Lower leg skin (tissue), 4 donors: ENCODE results near the gene DPYSL5. TPM values are rescaled to one million over a fixed set of nuclear protein-coding genes. Genes with fewer than 3 reads are reported as not detected.

ENCODE experiments used
- DNase-seq, 2 donors: peaks; one replicate each; pipeline ENCODE4 v3.0.0-alpha.2; 2019; ENCODE audit warnings: low spot score in 2 of 2
- H3K4me3 ChIP-seq: fragments of 200-600 bp; sonication (generic); 2 replicates; pipeline ENCODE4 v1.5.1; 2017; ENCODE audit warnings: mild to moderate bottlenecking, low read depth; ENCODE audit not compliant: poor library complexity, severe bottlenecking
- POLR2A ChIP-seq, 2 donors: fragments of 450-650 bp; IDR thresholded peaks; one replicate each; pipeline ENCODE4 v1.6.1; 2016 to 2017; ENCODE audit warnings: antibody characterized with exemption in 2 of 2, mild to moderate bottlenecking in 1 of 2, moderate library complexity in 1 of 2
- WGBS, 2 donors: methylation state at CpG; one replicate each; pipeline ENCODE4 v1.1.5; 2018; 5-methylcytosine and 5-hydroxymethylcytosine counted together
- intact Hi-C: fragments of 100-400 bp; cut with DNase I; formaldehyde crosslinking; loops from one replicate; pipeline ENCODE4 v1.15.0; 2023; ENCODE audit warnings: low total_unique reads
- total RNA-seq, 4 donors: library from RNA; depleted of rRNA; stranded (reverse); fragments of >200 nt; gene quantifications; one replicate each; pipeline ENCODE4 v1.1.0, GENCODE V29; 2016
- TF ChIP-seq, protein P1 (sequence below), 3 donors: fragments of 450-650 bp; IDR thresholded peaks; one replicate each; pipeline ENCODE4 v1.5.1; 2016; ENCODE audit warnings: antibody characterized with exemption in 3 of 3, mild to moderate bottlenecking in 3 of 3, moderate library complexity in 2 of 3

DPYSL5 gene
- total RNA-seq, 4 donors from 2014 or later = not detected

DNA sequence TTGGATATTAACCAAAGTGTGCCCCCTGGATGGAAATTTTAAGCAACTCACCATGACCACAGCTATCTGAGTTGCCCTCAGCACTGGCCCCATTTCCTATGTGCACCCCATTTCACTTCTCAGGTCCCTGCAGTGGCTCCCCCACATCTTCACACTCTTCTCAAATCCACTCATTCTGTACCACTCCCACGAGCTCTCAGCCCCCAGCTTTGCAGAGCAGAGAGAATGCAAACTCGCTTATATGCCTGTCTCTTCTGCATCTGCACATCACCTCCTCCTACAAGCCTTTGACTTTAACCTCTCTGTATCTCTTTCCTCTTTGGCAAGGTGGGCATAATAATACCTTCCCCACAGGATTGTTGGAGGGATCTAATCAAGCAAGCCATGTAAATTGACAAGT lies 46.2 kb downstream of the DPYSL5 start:
- intact Hi-C loops = no loop called here
- no peak for TF ChIP-seq POLR2A (IDR thresholded peaks at IDR 0.05)
- no peak overlapping the region for H3K4me3 ChIP-seq
- peak in 1 of 2 donors; percentile 17 for DNase-seq
- WGBS, 2 donors = 78 to 83% methylated on average over 2 of the region's 2 CpGs

GRCh38 chr2:26897807-26898479 lies 50.0 kb downstream of the DPYSL5 start:
- H3K4me3 ChIP-seq = no peak overlapping the region
- DNase-seq = no peak
- WGBS, 2 donors = 54 to 67% methylated on average over 3 of the region's 3 CpGs
- no peak for TF ChIP-seq POLR2A (IDR thresholded peaks at IDR 0.05)
- TF ChIP-seq, protein P1, sequence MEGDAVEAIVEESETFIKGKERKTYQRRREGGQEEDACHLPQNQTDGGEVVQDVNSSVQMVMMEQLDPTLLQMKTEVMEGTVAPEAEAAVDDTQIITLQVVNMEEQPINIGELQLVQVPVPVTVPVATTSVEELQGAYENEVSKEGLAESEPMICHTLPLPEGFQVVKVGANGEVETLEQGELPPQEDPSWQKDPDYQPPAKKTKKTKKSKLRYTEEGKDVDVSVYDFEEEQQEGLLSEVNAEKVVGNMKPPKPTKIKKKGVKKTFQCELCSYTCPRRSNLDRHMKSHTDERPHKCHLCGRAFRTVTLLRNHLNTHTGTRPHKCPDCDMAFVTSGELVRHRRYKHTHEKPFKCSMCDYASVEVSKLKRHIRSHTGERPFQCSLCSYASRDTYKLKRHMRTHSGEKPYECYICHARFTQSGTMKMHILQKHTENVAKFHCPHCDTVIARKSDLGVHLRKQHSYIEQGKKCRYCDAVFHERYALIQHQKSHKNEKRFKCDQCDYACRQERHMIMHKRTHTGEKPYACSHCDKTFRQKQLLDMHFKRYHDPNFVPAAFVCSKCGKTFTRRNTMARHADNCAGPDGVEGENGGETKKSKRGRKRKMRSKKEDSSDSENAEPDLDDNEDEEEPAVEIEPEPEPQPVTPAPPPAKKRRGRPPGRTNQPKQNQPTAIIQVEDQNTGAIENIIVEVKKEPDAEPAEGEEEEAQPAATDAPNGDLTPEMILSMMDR (IDR thresholded peaks at IDR 0.05) = no peak
- intact Hi-C loops = no loop called here

- DNase-seq = peak in 1 of 2 donors; percentile 72
- TF ChIP-seq, protein P1 (IDR thresholded peaks at IDR 0.05) = no peak
- TF ChIP-seq POLR2A (IDR thresholded peaks at IDR 0.05) = no peak
- WGBS, 2 donors = 93 to 97% methylated on average over 15 of the region's 15 CpGs
- no peak overlapping the region for H3K4me3 ChIP-seq
- intact Hi-C loops = no loop called here
Observed at GRCh38 chr2:26898480-26899078, 50.6 kb downstream of the DPYSL5 start.

- TF ChIP-seq, protein P1 (IDR thresholded peaks at IDR 0.05) = no peak
- no peak for TF ChIP-seq POLR2A (IDR thresholded peaks at IDR 0.05)
- 92 to 97% methylated on average over 6 of the region's 6 CpGs for WGBS, 2 donors
- peak in 1 of 2 donors; percentile 68 for DNase-seq
- H3K4me3 ChIP-seq = no peak overlapping the region
- intact Hi-C loops = no loop called here
Observed at GRCh38 chr2:26899500-26900164, 51.7 kb downstream of the DPYSL5 start.

- DNase-seq = peak in 1 of 2 donors; percentile 70
- intact Hi-C loops = no loop called here
- no peak overlapping the region for H3K4me3 ChIP-seq
- WGBS, 2 donors = 81 to 89% methylated on average over 8 of the region's 8 CpGs
- no peak for TF ChIP-seq POLR2A (IDR thresholded peaks at IDR 0.05)
Observed at GRCh38 chr2:26900831-26901321, 52.9 kb downstream of the DPYSL5 start.

DNA sequence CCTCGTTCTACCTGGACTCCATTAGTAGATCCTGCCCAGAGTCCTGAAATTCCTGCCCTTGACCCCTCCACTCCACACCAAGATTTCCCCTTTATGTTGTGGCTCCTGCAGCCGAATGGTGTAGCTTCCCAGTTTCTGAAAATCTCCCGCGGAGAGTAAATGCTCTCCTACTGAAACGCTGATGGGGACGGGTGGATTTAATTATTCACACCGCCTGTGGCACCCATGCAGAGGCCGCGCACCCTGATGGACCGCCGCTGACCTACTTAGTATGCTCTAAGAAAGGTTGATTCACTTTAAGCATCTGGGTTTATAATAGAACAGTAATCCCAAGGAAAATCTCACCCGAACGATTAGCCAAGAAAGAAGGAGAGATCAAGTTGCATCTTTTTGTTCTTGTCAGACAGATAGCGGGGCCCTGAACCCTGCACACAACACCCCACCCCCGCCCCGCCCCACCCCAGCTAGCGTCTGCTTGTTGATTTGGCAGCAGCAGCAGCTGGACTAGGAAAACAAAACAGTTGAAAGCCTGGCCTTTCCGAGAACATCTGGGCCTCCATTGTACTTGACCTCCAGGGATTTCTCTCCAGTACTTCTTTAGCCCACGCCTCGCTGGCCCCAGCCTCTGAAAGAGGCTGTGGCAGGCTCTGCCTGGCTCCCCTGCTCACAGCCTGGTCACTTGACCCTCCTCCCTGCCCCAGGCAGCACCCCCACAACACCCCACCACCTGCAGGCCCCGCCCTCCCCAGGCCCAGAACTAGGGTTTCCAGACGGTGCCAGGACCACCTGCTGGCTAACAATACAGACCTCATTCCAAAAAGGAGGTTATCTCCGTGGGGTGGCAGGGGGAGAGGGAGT lies 53.6 kb downstream of the DPYSL5 start:
- peak in 1 of 2 donors; percentile 64 for DNase-seq
- WGBS, 2 donors = 51 to 52% methylated on average over 23 of the region's 23 CpGs
- TF ChIP-seq, protein P1 (IDR thresholded peaks at IDR 0.05) = no peak
- no peak for TF ChIP-seq POLR2A (IDR thresholded peaks at IDR 0.05)
- H3K4me3 ChIP-seq = no peak overlapping the region
- intact Hi-C loops = no loop called here
